ENCODE results near the gene EFNA5.
A peak's percentile ranks its signal among the peaks of the same experiment; 100 is the strongest.

EFNA5 gene

DNA sequence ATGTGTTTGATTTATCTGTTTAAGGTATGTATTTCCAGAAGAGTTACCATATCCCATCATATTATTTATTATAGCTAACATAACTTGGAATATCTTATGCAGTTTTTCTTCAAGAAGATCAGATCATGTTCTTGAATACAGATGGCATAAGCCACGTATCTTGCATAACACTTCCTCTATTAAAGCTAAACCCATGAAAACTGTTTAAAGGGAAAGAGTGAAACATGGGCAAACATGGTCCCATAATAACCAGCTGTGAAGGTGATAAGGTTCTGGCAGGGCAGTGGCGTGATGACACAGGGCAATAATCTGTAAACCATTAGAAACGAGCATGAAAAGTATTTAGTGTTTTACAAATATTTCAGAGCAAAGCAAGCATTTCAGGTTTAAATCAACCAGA is 34.2 kb downstream of the EFNA5 start:
- DNase-seq = no peak

DNA sequence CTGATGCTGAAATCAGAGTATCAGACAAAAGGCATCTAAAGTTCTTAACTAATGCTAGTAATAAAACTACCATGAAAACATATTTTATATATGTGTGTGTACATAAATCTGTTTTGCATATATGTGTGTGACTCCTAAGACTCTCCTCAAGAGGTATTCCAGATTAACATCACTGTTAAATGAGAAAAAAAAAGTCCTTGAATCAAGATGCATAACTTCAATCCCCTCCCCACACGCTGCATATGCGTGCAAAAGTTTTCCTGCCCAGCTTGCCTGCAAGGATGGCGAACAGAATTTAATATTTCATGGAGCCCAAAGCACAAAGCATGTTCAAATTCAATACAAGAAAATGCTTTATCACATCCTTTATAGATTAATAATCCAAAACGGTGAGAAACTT is 34.7 kb downstream of the EFNA5 start:
- DNase-seq = no peak

DNA sequence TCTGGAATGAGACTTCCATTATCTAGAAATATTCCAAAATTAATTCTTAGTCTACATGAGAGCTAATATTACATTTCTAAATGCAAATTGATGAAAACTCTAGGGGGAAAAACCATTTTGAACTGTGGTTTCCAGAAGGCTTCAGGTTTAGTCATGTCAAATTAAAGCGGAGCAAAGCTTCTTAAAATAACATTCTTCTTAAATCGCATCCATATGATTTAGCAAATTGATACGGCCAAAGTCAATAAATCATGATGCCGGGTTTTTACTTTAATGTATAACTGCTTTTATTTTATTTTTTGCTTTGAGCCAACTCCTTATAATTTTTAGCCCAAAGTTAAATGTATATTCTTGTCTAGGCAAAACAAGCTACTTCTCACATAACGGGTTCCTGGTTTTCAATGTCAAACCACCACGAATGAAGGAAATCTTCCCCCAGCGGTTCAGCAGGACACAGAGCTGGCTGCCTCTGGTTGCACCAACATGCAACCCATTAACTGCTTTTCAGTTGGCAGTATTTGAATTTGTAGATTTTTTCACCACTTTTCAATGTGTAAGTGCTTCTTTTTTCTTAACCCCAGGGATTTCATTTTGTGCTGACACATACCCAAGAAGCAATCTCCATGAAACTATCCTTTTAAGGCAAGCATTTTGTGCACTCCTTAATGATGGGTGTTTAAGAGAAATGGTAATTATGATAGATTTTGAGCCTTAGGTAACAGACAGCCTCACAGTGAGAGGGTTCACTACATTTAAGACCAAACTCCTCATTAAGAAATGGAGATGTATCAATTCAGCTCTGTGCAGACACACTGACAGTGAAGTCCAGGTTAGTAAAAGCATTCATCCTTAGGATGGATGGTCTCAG is 35.5 kb downstream of the EFNA5 start:
- DNase-seq = no peak

DNA sequence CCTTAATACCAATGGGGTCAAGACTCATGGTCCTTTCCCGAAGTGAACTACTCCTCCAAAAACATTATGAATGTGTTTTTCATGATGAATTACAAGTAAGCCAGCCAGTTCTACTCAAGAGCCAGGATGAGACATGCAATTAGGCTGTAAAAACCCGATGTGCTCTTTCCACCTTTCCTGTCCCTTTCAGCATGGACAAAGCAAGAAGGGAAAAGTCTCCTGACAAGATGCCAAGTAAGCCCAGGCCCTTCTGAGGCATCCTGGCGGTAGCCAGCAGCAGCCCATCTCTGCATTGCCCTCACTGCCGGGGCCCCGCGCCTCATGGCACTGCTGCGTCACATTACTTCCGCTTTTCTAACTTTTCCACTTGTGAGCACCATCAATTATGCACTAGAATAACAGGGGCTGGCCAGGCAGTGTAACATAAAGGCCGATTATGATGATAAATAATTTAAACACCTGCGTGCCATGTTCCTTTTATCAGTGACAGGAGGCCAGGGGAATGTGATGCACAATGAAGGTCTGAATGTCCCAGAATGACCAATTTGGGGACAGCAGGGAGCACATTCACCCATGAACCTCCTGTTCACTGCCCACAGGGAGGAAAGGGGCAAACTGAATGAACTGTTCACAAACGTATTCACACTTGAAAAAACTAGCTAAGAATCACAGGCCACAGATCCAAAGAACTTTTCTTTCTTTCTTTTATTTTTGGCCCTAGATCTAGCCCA is 37.4 kb downstream of the EFNA5 start:
- no peak for DNase-seq

DNA sequence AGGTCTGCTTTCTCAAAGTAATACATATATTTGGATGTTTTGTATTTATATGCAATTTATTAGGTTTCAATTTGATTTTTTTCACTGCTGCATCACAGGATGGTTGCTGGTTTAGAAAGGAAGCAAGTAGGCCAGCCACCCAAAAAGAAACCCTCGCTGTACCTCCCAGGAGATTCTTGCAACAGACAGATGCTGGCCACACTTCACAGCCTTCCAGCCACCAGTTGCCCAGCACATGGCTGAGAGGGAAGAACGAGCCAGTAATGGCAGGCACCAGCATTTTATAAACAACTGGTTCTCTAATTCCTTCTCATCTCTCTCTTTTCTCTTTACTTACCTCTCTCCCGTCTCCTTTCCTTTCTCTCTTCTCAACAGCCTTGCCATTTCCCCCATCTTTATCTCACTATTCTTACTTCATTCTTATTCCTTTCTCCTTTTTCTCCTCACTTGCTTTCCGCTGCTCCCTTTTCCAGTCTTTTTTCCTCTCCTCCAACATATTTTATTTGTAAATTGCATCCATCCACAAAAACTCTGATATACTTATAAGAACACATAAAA is 38.9 kb downstream of the EFNA5 start:
- DNase-seq = no peak

DNA sequence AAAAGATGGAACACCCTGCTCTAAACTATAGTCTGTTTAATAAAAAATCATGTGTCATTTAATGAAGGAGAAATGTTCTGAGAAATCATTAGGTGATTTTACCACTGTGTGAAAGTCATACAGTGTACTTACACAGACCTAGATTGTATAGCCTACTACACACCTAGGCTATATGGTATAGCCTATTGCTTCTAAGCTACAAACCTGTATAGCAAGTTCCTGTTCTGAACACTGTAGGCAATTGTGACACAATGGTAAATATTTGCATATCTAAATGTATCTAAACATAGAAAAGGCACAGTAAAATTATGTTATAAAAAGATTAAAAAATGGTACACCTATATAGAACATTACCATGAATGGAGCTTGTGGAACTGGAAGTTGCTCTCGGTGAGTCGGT is 40.6 kb downstream of the EFNA5 start:
- peak; percentile 70 for DNase-seq

DNA sequence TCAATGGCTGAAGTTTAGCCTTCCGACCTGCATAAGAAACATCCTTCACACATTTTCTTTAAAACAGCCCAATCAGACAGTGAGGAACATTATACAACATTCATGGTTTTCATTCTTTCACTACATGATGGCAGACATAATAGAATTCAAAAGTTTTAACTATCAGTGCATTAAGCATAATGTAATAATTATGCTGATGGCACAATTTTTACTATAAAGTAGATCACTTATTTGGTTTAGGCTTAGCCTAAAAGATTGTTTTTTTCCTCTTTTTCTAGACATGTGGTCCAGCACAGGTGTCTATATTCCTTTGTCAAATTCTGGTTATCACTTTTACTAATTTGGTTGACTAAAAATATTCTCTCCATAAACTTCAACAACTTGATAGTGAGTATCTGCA is 46.5 kb downstream of the EFNA5 start:
- DNase-seq = no peak

DNA sequence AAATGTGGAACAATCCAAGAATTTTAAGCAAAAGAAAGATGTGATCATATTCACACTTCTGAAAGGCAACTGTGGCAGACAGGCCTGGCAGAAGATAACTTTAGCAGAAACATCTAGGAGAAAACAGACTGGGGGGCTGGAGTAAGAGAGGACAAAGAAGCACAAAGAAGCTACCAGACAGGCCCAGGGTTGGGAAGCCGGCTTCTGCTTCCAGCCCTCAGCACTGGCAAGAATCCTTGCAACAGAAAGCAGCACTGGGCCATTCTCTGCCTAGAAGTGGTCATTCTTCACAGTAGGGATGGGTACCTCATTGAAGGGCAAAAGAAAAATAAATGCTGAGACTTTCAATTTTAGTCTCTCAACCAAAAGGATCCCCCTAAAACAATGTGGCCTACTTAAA is 49.6 kb downstream of the EFNA5 start:
- DNase-seq = no peak

DNA sequence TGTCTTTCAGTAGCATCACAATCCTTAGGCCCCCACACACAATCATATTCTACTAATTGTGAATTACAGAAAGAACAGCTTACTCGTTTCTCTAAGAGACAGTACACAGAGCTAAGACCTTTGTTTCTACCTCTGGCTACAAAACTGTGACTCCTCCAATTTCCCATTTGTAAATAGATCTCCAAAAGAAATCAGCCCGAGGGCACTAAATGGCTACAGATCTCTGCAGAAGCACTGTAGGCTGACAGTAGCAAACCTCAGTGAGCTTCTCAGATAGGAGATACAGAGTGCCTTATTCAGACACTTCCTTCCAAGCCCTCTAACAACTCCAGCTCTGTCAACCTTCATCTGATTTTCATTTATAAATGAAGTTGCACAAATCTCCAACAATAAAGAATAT is 51.0 kb downstream of the EFNA5 start:
- DNase-seq = no peak

DNA sequence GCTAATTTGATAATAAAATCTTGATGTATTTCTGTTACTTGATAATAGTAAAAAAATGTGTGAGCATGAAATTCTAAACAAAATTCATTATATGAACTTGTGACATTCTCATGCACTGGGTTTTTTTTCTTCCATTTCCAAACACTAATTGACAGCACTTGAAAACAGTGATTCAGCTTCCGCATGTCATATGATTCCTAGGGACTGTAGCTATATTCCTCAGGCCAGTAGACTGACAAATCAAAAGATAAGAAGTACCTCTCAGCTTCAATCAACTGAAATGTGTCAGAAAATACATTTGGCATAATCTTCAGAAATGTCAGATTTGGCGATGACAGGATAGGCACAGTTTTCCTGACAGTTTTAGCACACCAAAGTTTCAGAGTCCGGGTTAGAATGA is 52.5 kb downstream of the EFNA5 start:
- peak; percentile 54 for DNase-seq

DNA sequence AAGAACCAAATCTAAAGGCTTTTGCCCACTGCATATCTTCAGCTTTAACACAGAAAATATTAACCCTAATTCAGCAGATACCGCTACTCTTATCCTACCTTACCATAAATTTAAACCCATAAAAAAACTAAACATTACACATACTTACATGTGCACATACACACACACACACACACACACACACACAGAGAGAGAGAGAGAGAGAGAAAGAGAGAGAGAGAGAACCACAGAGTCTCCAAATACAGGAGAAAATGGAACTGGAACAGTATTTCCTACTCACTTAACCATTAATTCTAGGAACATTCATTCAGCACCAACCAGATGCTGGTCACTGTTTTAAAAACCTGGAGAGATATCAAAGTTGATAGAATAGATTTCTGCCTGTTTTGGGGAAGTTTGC is 53.7 kb downstream of the EFNA5 start:
- DNase-seq = no peak

DNA sequence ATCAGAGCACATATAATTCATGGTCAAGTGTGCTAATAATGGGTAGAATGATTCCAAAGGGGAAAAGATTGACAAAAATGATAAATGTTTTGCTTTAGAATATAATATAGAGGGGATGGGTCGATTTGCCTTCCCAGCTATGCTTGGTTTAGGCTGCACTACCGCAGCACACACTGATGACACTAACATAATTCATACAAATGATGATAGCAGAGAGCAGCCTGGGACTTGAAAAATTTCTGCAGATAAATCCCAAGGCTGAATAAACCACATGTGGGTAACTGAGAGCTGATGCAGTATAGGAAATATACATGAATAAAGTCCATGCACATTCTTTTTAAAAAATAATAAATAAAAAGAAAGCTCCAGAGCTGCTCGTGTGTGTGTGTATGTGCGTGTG is 54.5 kb downstream of the EFNA5 start:
- DNase-seq = no peak

DNA sequence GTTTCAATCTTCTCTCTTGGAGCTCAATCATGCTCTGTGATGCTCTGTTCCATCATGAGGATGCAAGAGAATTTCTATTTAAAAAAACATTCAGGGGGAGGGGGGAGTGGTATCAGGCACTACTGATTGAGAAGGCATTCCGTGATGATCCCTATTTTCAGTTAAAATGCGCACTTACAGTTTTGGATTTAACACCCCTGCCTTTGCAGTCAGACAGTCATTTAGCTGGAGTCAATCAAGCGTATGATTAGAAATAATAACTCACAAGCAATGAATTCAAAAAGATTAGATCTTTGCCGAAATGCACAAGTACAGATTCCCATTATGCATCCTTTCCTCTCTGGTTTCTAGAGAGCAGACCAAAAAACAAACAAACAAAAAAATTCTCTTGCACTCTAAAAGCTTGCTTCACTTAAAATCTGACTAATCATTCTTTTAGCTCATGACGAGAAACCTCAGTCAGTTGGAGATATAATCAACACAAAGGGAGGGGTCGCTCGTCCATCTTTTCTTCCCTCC is 55.4 kb downstream of the EFNA5 start:
- DNase-seq = no peak

DNA sequence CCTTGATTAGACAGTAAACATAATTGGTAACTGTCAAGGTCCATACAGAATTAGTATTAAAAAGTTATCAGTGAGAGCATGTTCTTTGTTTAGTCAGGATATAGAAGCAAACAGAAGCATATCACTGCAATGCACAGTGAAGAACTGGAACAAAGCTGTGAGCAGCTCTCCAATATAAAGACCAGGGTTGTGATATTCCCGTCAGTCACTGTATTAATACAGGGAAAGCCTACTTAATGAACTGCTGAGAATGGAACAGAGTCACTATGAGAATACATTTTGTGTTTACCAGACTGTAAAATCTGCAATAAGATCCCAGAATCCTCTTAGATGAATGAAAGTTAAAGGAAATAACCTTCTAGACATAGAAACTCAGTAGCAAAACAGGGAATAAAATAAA is 58.2 kb downstream of the EFNA5 start:
- DNase-seq = no peak

DNA sequence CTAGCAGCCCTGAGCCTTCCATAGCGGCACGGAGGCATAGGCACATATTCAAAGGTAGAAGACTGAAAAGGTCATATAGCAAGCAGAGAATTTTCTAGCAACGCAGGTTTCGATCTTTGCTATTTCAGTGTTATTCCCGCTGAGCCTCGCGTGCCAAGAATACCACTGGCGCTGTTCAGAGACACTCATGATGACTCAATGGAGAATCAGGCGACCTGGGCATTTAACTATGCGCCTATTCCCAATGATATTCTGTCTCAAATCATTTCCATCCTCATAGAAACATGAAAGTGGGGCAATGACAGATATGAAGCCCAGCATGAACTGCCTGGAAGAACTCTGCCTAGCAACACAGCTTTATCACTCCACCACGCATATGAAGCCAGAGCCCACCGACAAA is 59.9 kb downstream of the EFNA5 start:
- DNase-seq = no peak

DNA sequence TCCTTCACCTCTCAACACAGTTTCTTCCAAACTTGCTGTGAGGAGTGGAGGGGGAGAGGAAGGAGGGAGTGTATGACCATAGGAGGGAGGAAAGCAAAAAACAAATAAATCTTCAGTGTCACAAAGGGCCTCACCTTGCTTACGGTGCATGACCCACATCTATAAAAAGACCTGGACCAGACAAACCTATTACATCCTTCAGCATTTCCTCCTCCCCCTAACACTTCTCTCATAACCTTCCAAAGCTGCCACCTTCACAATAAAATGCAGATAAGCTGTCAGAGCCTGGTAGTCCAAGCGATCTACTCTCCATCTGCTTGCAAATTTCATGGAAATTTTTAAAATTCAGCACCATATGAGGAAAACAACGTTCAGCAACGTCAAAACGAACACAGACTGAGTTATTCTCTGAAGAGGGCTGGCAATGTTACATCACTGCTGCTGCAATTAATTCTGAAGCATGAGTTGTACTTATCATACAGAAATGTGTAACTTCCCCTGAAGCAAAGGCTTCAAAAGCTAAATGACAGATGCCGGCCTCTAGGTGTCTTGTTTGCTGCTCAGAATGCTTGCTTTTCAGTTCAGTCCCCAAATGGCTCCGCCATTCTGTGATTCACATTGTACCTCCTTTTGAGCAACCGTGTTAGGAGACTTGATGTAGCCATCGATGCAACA is 62.9 kb downstream of the EFNA5 start:
- no peak for DNase-seq

DNA sequence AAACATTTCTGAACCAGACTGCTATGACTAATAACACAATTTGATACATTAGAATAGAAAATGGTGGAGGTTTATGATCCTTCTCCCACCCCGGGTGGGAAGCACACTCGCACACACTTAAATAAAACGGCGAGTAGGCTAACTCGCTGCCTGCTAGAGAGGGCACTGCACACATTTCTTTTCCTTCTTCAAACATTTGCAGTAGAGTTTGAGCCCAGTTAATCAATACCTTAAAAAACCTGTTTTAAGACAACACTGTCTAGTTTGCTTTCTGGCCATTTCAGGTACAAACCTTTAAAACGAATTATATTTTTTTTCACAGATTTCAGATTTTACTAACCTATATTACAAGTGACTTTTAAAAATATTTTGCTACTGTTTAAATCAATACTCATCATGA is 63.5 kb downstream of the EFNA5 start:
- DNase-seq = no peak

DNA sequence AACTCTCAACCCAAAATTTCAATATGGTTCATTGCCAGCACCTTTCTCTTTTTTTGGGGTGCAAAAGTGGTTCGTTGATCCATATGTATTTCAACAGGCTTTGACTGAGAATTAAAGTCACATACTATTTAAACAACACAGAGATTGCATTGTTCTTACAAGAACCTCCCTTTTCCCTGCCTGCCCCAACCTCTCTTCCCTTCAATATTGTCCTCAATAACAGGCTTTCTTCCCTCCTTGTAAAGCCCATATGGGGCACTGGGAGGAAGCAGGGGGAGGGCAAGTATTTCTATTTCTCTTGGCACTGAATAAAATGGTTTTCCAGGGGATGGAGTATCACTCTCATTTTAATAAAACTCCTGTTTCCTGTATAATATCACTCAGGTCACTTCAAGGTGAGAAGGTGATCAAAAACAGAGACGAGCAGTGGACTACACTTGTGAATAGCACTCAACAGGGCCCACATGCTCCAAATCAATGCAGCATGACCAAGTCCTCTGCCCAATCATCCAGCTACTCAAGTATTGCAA is 65.1 kb downstream of the EFNA5 start:
- no peak for DNase-seq

DNA sequence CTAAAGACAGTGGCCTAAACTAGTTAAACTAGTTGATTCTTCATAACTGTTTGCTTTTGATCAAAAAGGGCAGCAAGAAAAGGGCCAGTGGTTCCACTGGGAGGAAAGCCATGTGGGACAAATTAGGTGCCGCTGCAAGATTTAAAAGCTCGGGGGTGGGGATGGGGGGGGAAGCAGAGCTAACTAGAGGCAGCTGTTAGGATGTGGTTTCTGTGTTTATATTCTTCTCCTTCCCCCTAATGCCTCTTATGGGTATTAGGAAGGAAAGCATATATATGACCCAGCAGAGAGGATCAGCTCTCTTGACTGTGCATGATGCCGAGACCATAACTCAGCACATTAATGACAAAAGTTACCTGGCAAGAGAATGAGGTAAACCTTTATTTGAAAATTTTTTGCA is 65.7 kb downstream of the EFNA5 start:
- DNase-seq = no peak

DNA sequence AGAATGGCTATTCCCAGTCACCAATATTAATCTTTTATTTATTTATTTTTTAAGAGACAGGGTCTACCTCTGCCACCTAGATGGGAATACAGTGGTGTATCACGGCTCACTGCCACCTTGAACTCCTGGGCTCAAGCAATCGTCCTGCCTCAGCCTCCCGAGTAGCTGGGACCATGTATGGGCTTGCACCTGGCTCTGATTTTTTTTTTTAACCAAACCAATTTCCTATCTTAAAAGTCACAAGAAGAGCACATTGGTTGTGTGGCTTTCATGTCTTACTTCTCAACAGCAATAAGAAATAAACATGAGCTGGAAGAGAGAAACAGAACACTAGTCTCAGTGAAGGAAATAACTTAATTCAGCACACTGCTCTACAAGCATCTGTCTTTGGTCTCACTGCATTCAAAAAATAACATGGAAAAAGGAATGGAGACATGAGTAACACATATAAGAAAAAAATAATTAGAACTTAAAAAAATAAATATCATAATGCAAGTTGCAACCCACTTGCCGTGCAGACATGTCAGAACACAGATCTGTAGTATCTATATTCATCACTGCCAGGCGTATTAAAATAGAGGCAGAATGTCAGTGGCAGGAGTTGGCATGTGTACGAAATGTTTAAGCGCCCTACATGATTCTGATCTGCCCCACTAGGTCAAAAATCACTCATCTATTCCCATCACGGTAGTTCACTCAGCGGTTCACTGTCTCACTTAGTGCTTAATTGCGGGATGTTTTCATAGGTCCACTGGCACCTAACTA is 66.4 kb downstream of the EFNA5 start:
- DNase-seq = no peak

DNA sequence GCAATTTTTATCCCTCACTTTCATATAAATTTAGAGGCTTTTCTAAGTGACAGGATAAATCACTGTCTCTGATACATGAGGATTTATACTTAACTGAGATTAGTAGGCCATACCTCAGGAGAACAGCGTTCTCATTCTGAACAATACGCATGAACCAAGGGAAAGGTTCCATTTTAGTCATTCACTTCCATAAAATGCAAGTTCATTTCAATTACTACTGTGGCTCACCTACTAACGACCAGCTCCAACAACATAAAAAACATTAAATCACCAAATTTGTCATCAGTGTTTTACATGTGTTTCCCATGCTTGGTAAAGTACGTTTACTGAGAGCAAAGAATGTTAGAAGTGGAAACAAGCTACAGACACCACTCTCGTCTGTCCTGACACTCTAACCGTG is 67.4 kb downstream of the EFNA5 start:
- no peak for DNase-seq

DNA sequence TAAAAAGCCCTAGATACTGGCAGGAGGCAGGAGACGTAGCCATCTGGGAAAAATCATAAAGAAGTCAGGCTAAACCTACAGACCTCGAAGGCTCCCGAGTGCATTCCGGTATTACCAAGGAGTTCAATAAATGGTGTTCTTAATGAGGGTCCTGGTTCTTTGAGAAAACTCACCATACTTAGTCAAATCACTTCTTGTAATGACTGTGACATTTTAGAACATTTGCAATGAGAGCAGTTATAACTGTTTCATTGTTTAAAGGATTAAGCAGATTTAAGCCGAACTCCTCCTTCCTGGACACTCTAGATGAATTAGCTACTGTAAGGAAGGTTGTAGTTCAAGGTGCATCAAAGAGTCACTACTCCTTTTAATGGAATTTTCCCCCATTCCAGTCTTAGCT is 67.8 kb downstream of the EFNA5 start:
- no peak for DNase-seq

All from DMS53 (cell line).